Stimulated activated naive CD8-positive, alpha-beta T cell treated with anti-CD3 and anti-CD28 coated beads, Interleukin-15, Interleukin-2, amounts not matched to agents 100 ng/mL and 50 ng/mL, for 24 hours (primary cell): ENCODE results near the gene SLC39A8.
A peak's percentile ranks its signal among the peaks of the same experiment; 100 is the strongest.

ENCODE experiments used
- H3K27ac Mint-ChIP-seq: one replicate; pipeline ENCODE4 v1.8.0; 2021; ENCODE audit warnings: mild to moderate bottlenecking, mixed read lengths
- H3K27me3 Mint-ChIP-seq: one replicate; pipeline ENCODE4 v1.8.0; 2021; ENCODE audit warnings: mixed read lengths
- H3K36me3 Mint-ChIP-seq: one replicate; pipeline ENCODE4 v1.8.0; 2021; ENCODE audit warnings: low read depth, mixed read lengths
- H3K4me1 Mint-ChIP-seq: one replicate; pipeline ENCODE4 v1.8.0; 2021; ENCODE audit warnings: low read depth, mixed read lengths
- H3K4me3 Mint-ChIP-seq: one replicate; pipeline ENCODE4 v1.8.0; 2021; ENCODE audit warnings: mild to moderate bottlenecking, mixed read lengths
- H3K9me3 Mint-ChIP-seq: one replicate; pipeline ENCODE4 v1.8.0; 2021; ENCODE audit warnings: mixed read lengths

Gene SLC39A8

DNA sequence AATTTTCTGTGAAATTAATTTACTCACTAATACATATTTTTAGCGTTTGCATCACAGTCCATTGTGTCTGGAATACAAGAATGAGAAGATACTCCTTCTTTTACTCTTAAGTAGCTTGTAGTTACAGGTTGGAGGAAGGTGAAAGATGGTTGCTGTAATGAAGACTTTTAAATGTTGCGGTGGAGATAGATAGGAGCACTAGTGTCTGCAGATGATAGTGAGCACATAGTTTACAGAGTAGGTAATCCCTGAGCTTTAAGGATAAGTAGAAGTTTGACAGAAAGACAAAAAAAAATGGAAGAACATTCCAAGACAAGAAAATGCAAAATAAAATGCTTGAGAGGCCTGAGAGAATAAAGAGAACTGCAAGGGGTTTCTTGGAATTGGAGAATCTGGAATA is 5.4 kb upstream of the SLC39A8 start:
- no peak overlapping the region for H3K27ac Mint-ChIP-seq
- no peaks in the 10 kb centered on the region for H3K36me3 Mint-ChIP-seq
- H3K4me3 Mint-ChIP-seq, result no peak overlapping the region
- peaks cover 14% of the 10 kb centered on the region for H3K4me1 Mint-ChIP-seq
- no peaks in the 10 kb centered on the region for H3K27me3 Mint-ChIP-seq
- no peaks in the 10 kb centered on the region for H3K9me3 Mint-ChIP-seq

DNA sequence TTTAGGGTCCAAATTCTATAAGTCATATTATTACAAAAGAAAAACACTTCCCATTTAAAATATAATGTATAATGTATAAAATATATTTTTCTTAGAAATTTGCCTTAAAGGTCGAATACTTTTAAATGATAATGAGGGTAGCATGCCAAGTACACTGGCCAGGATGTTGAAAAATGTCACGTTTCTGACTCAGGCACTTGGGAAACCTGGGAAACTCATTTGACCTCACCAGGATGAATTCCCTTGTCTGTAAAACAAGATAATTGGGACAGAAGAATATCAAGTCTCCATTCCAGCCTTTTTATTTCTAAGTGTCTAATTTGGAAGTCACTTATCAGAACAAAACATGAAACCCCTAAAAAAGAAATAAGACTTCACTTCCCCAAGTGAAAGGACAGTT is 3.4 kb upstream of the SLC39A8 start:
- H3K36me3 Mint-ChIP-seq, result no peaks in the 10 kb centered on the region
- H3K27me3 Mint-ChIP-seq, result no peaks in the 10 kb centered on the region
- no peaks in the 10 kb centered on the region for H3K9me3 Mint-ChIP-seq
- no peak overlapping the region for H3K27ac Mint-ChIP-seq
- peaks cover 22% of the 10 kb centered on the region for H3K4me1 Mint-ChIP-seq
- no peak overlapping the region for H3K4me3 Mint-ChIP-seq

DNA sequence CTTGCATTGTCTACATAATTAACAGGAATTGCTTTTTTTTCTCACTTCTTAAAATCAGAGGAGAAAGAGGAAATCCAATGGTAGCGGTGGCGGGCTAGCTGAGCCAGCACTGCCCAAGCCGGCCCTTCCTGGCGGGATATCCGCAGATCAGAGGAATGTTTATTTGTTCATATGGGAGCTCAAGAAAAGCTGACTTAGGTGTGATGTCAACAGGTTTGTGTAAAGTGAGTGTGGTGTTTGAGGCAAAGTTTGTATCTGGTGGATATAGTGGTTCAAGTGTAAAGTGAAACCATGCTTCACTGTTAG is 466 bp upstream of the SLC39A8 start:
- no peaks in the 10 kb centered on the region for H3K27me3 Mint-ChIP-seq
- no peaks in the 10 kb centered on the region for H3K9me3 Mint-ChIP-seq
- peaks cover 51% of the 10 kb centered on the region for H3K4me1 Mint-ChIP-seq
- H3K36me3 Mint-ChIP-seq, result peaks cover 18% of the 10 kb centered on the region
- H3K4me3 Mint-ChIP-seq, result peak overlapping the region; percentile 89
- H3K27ac Mint-ChIP-seq, result peak overlapping the region; percentile 99

- H3K36me3 Mint-ChIP-seq, result peaks cover 26% of the 10 kb centered on the region
- H3K27me3 Mint-ChIP-seq, result no peaks in the 10 kb centered on the region
- peak overlapping the region; percentile 89 for H3K4me3 Mint-ChIP-seq
- no peaks in the 10 kb centered on the region for H3K9me3 Mint-ChIP-seq
- peak overlapping the region; percentile 99 for H3K27ac Mint-ChIP-seq
- peaks cover 56% of the 10 kb centered on the region for H3K4me1 Mint-ChIP-seq
Measured at GRCh38 chr4:102344520-102344953, 745 bp downstream of the SLC39A8 start.

- H3K27me3 Mint-ChIP-seq, result no peaks in the 10 kb centered on the region
- H3K4me3 Mint-ChIP-seq, result peak overlapping the region; percentile 89
- H3K36me3 Mint-ChIP-seq, result peaks cover 31% of the 10 kb centered on the region
- H3K4me1 Mint-ChIP-seq, result peaks cover 59% of the 10 kb centered on the region
- no peaks in the 10 kb centered on the region for H3K9me3 Mint-ChIP-seq
- H3K27ac Mint-ChIP-seq, result peak overlapping the region; percentile 97
Measured at GRCh38 chr4:102343964-102344519, 1.2 kb downstream of the SLC39A8 start.

DNA sequence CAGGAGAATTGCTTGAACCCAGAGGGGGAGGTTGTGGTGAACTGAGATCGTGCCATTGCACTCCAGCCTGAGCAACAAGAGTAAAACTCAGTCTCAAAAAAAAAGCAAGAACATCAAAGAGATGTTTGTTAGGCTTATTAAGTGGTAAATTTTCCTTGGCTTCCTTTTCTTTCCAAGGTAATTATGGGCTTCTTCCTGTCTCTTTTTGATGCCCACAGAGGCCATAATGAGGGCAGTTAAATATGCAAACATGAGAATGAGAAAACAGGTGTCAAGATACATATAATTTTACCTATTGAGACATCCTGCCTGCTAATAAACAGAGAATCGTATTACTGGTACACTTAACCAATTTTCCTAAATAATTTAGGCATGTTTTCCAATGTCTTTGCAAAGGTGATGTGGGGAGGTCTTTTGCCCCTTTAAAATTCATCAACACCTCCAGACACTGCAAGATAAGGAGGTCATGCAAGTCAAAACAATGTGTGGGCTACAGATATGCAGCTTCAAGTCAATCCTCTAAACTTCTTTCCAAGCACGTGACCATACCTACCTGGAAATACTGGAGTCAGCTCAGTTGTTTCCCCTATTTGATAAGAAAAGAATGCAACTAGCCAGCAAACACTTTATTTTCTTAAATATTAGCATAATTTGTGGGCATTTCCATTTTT is 2.7 kb downstream of the SLC39A8 start:
- peak overlapping the region; percentile 89 for H3K4me3 Mint-ChIP-seq

GRCh38 chr4:102341201-102341600 is 4.1 kb downstream of the SLC39A8 start:
- H3K4me1 Mint-ChIP-seq, result peaks cover 67% of the 10 kb centered on the region
- H3K9me3 Mint-ChIP-seq, result no peaks in the 10 kb centered on the region
- no peak overlapping the region for H3K4me3 Mint-ChIP-seq
- H3K27ac Mint-ChIP-seq, result no peak overlapping the region
- no peaks in the 10 kb centered on the region for H3K27me3 Mint-ChIP-seq
- peaks cover 33% of the 10 kb centered on the region for H3K36me3 Mint-ChIP-seq

More for the DNA sequence above, 2.7 kb downstream of the SLC39A8 start:
- Mint-ChIP-seq H3K4me1 (peaks cover 65% of the 10 kb centered on the region), H3K27me3 (no peaks in the 10 kb centered on the region), H3K9me3 (no peaks in the 10 kb centered on the region), H3K36me3 (peaks cover 33% of the 10 kb centered on the region), H3K27ac (peak overlapping the region; percentile 32)

GRCh38 chr4:102339018-102339417 is 6.3 kb downstream of the SLC39A8 start:
- no peak overlapping the region for H3K4me3 Mint-ChIP-seq
- H3K9me3 Mint-ChIP-seq, result no peaks in the 10 kb centered on the region
- peaks cover 41% of the 10 kb centered on the region for H3K36me3 Mint-ChIP-seq
- H3K4me1 Mint-ChIP-seq, result peaks cover 78% of the 10 kb centered on the region
- H3K27ac Mint-ChIP-seq, result no peak overlapping the region
- no peaks in the 10 kb centered on the region for H3K27me3 Mint-ChIP-seq

GRCh38 chr4:102338405-102338804 is 6.9 kb downstream of the SLC39A8 start:
- Mint-ChIP-seq H3K4me1 (peaks cover 79% of the 10 kb centered on the region), H3K4me3 (no peak overlapping the region), H3K36me3 (peaks cover 48% of the 10 kb centered on the region), H3K27ac (no peak overlapping the region), H3K27me3 (no peaks in the 10 kb centered on the region), H3K9me3 (no peaks in the 10 kb centered on the region)

DNA sequence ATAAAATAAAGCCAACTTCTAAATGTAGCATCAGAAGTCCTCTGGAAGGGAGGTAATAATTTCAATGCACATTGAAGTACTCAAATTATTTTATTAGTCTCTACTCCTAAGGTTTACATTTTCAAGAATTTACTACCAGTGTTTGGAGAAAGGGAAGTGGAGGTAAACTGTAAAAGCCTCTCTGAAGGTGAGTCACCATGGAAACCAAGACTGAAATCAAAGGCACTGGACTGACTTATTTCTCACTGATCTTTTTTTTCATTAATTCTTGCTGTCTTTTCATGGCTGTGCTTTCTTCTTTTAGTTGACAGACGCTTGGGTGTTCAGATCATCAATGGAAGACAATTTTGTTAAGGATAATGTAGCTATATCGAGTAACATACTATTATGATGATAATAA is 9.7 kb downstream of the SLC39A8 start:
- Mint-ChIP-seq H3K4me1 (peaks cover 73% of the 10 kb centered on the region), H3K27me3 (no peaks in the 10 kb centered on the region), H3K4me3 (no peak overlapping the region), H3K27ac (no peak overlapping the region), H3K36me3 (peaks cover 44% of the 10 kb centered on the region), H3K9me3 (no peaks in the 10 kb centered on the region)

DNA sequence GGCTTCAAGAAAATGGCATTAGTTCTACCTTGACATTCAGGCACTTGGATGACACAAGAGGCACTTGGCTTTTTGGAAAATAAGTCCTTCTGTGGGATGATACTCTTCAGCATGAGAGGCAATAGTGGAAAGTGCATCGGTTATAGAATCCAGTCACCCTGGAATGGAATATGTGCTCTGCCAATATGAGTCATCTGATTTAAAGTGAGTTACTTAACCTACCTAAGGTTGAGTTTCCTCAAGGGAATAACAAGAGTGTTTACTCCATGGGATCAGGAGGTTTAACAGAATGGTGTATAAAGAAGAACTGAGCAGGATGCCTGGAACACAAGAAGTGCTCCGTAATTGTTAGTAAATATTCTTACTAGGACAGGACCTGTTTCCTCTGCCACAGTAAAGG is 10.7 kb downstream of the SLC39A8 start:
- Mint-ChIP-seq H3K4me1 (peaks cover 74% of the 10 kb centered on the region), H3K27me3 (no peaks in the 10 kb centered on the region), H3K4me3 (no peak overlapping the region), H3K9me3 (no peaks in the 10 kb centered on the region), H3K27ac (no peak overlapping the region), H3K36me3 (peaks cover 38% of the 10 kb centered on the region)

- Mint-ChIP-seq H3K36me3 (peaks cover 30% of the 10 kb centered on the region), H3K4me3 (no peak overlapping the region), H3K9me3 (no peaks in the 10 kb centered on the region)
Measured at GRCh38 chr4:102333787-102334186, 11.5 kb downstream of the SLC39A8 start.

DNA sequence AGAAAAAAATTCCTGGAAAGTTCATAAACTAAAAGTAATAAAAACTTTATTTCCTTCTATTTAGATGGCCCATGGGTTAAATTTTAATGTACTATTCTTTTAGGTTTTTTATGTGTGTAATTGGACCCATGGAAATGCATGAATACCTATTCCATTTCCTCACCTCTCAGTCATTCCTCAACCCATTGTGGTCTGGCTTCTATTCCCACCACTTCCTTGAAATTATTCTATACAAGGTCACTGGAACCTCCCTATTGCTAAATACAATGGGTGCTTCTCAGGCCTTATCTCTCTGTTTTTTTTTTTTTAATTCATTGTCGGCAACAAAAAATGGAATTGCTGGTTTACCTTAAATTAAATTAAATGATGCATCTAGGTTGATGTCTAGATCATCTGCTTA is 17.2 kb downstream of the SLC39A8 start:
- Mint-ChIP-seq H3K36me3 (peaks cover 15% of the 10 kb centered on the region), H3K4me3 (no peak overlapping the region), H3K4me1 (peaks cover 43% of the 10 kb centered on the region), H3K27ac (no peak overlapping the region), H3K9me3 (no peaks in the 10 kb centered on the region), H3K27me3 (no peaks in the 10 kb centered on the region)

More at GRCh38 chr4:102333787-102334186, 11.5 kb downstream of the SLC39A8 start:
- H3K27me3 Mint-ChIP-seq, result no peaks in the 10 kb centered on the region
- peaks cover 73% of the 10 kb centered on the region for H3K4me1 Mint-ChIP-seq
- no peak overlapping the region for H3K27ac Mint-ChIP-seq

GRCh38 chr4:102326951-102327350 is 18.3 kb downstream of the SLC39A8 start:
- Mint-ChIP-seq H3K36me3 (peaks cover 9% of the 10 kb centered on the region), H3K4me1 (peaks cover 45% of the 10 kb centered on the region), H3K9me3 (no peaks in the 10 kb centered on the region), H3K27me3 (no peaks in the 10 kb centered on the region), H3K27ac (no peak overlapping the region), H3K4me3 (no peak overlapping the region)

GRCh38 chr4:102324730-102325129 is 20.6 kb downstream of the SLC39A8 start:
- Mint-ChIP-seq H3K4me1 (peaks cover 43% of the 10 kb centered on the region), H3K27me3 (no peaks in the 10 kb centered on the region), H3K36me3 (peaks cover 17% of the 10 kb centered on the region), H3K27ac (no peak overlapping the region), H3K4me3 (no peak overlapping the region), H3K9me3 (no peaks in the 10 kb centered on the region)

DNA sequence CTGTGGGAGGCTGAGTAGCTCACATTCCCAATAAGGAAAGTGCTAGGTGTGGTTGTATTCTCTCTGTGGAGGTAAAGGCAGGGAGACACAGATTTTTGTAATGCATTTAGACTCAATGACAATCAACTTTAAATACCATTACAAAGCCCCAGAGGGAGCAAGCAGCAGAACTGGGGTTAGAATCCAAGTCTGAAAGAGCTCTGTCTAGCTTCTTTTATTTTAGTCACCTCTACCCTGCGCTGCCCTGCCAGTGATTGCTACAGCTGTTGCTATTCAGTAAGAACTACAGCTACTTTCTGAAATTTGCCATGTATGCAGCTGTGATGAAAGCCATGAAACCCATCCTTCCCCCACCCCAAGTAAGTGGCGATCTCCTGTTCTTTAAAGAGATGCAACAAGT is 22.5 kb downstream of the SLC39A8 start:
- Mint-ChIP-seq H3K36me3 (peaks cover 27% of the 10 kb centered on the region), H3K9me3 (no peaks in the 10 kb centered on the region), H3K4me3 (no peak overlapping the region), H3K4me1 (peaks cover 37% of the 10 kb centered on the region), H3K27me3 (no peaks in the 10 kb centered on the region), H3K27ac (no peak overlapping the region)
